ENCODE data around the gene METTL25B. TPM values are rescaled to one million over a fixed set of nuclear protein-coding genes. Genes with fewer than 3 reads are reported as not detected.

The METTL25B gene
- total and polyA plus RNA-seq, 2 of the 13 experiments (the other 11 are each of a cell fraction or from before 2014, with no cell fraction given), result 11.9 to 24.0 TPM

GRCh38 chr1:156767101-156767878, 39.0 kb downstream of the METTL25B start, which contains the start of gene PRCC:
TSS of gene PRCC (plus strand) at chr1:156767535. CDS start at chr1:156767772, 237 bp downstream.
- intact Hi-C loops (cut with micrococcal nuclease; ENCODE audit: unreplicated experiment), result loop anchor here (1.0 kb wide), 3 partner anchors 16 to 41 kb away; partner anchors contain the start of genes HDGF and MRPL24
- peak within 1 kb of the TSS; percentile 85 to 100 (median 92) for H3K4me3 ChIP-seq (replicated peaks in 1 of 3; ENCODE audit: insufficient read depth in 1 of 3, low read depth in 2 of 3, low read length in 3 of 3)
- H3K79me2 ChIP-seq (ENCODE audit: insufficient read depth, low read length), result peaks cover 52% of the 10 kb centered on the region
- H4K20me1 ChIP-seq (ENCODE audit: insufficient read depth, low read length), result peaks cover 5% of the 10 kb centered on the region; the same call in 1 of the 2 replicates
- H2AFZ ChIP-seq (ENCODE audit: low read length), result peak within 1 kb of the TSS; percentile 55
- FAIRE-seq, result peak; percentile 99
- BruUV-seq (replicated peaks), result no TSS peak
- peaks cover 3 to 19% of the 10 kb centered on the region in 2 experiments; a peak in 1 of 5 replicates for H3K36me3 ChIP-seq (replicated peaks in 1 of 2; ENCODE audit: control insufficient read depth in 1 of 2, insufficient read depth in 2 of 2, low read length in 2 of 2)
- ChIA-PET CTCF (ENCODE audit: low intra/inter-chr PET ratio, low total read pairs) (no interaction called here), POLR2A (interaction anchor here (0.5 to 6.5 kb wide), 21 partner anchors 8 to 310 kb away, joined by 3 to 125 read pairs (median 4); partner anchors contain the start of genes HDGF, ISG20L2, METTL25B and MRPL24)
- peaks cover 49% of the 10 kb centered on the region for H3K4me1 ChIP-seq (ENCODE audit: insufficient read depth, low read length)
- peak within 1 kb of the TSS; percentile 85 for H3K4me2 ChIP-seq (ENCODE audit: low read depth, low read length)
- DNase-seq (ENCODE audit: low spot score), result peak; percentile 99
- peak within 1 kb of the TSS; percentile 84 for H3K27ac ChIP-seq (ENCODE audit: extremely low read length, insufficient read depth, low read length)
- under 1% methylated on average over 20 of the region's 50 CpGs for WGBS (ENCODE audit: low lambda C conversion rate)
- in situ Hi-C loops (cut with HindIII; ENCODE audit: extremely low pct_ligation_motif_present, low pct_unique_long_range_greater_than_20kb), result loop anchor here (5.0 kb wide), 1 partner anchor 40 kb away; the partner anchor contains the start of genes ISG20L2 and METTL25B
- H3K9ac ChIP-seq (ENCODE audit: insufficient read depth, low read depth, low read length), result peak within 1 kb of the TSS; percentile 96
- no peaks in the 10 kb centered on the region; a peak in 1 of 5 replicates for H3K27me3 ChIP-seq (ENCODE audit: control insufficient read depth in 1 of 2, insufficient read depth in 2 of 2, low read length in 2 of 2)
- H3K9me3 ChIP-seq (ENCODE audit: low read length), result no peaks in the 10 kb centered on the region
- ATAC-seq, result peak; percentile 96
- TF ChIP-seq ZNF253 (CRISPR knock-in tag; IDR thresholded peaks at IDR 0.05; ENCODE audit: borderline replicate concordance) (0 out of 2 replicates have a peak, but pooled peaks have one; percentile 19), PHF20 (CRISPR knock-in tag; IDR thresholded peaks at IDR 0.05) (peak; percentile 77), POLR2G (IDR thresholded peaks at IDR 0.05; ENCODE audit: low read depth, low read length) (peak; percentile 73), SALL1 (CRISPR knock-in tag; IDR thresholded peaks at IDR 0.05) (peak; percentile 57; the same call in 1 of the 2 replicates), ZNF7 (CRISPR knock-in tag; IDR thresholded peaks at IDR 0.05) (no peak), SIX1 (CRISPR knock-in tag; IDR thresholded peaks at IDR 0.05; ENCODE audit: borderline replicate concordance) (peak; percentile 45; the same call in 1 of the 2 replicates), YY1 (IDR thresholded peaks at IDR 0.05; ENCODE audit: insufficient read depth, insufficient replicate concordance, low read depth, low read length) (peak; percentile 95), ZNF879 (CRISPR knock-in tag; IDR thresholded peaks at IDR 0.05) (0 out of 2 replicates have a peak, but pooled peaks have one; percentile 4), GMEB1 (CRISPR knock-in tag; IDR thresholded peaks at IDR 0.05; ENCODE audit: borderline replicate concordance) (peak; percentile 92), ZNF451 (CRISPR knock-in tag; IDR thresholded peaks at IDR 0.05) (0 out of 2 replicates have a peak, but pooled peaks have one; percentile 13), ZNF775 (CRISPR knock-in tag; IDR thresholded peaks at IDR 0.05; ENCODE audit: borderline replicate concordance) (no peak), ZNF224 (CRISPR knock-in tag; IDR thresholded peaks at IDR 0.05) (0 out of 2 replicates have a peak, but pooled peaks have one; percentile 54), KAT8 (CRISPR knock-in tag; IDR thresholded peaks at IDR 0.05) (peak; percentile 89), THAP11 (CRISPR knock-in tag; IDR thresholded peaks at IDR 0.05) (peak; percentile 98), MTERF4 (CRISPR knock-in tag; IDR thresholded peaks at IDR 0.05) (no peak), TGIF2 (CRISPR knock-in tag; IDR thresholded peaks at IDR 0.05) (peak; percentile 13; the same call in 1 of the 2 replicates), ZNF747 (CRISPR knock-in tag; IDR thresholded peaks at IDR 0.05; ENCODE audit: borderline replicate concordance) (peak; percentile 50; the same call in 1 of the 2 replicates), XRCC5 (optimal IDR thresholded peaks at IDR 0.05; ENCODE audit: low read length) (peak; percentile 62), NFKB2 (CRISPR knock-in tag; IDR thresholded peaks at IDR 0.05; ENCODE audit: borderline replicate concordance) (peak; percentile 73; the same call in 1 of the 2 replicates)
- TF ChIP-seq, protein P1, sequence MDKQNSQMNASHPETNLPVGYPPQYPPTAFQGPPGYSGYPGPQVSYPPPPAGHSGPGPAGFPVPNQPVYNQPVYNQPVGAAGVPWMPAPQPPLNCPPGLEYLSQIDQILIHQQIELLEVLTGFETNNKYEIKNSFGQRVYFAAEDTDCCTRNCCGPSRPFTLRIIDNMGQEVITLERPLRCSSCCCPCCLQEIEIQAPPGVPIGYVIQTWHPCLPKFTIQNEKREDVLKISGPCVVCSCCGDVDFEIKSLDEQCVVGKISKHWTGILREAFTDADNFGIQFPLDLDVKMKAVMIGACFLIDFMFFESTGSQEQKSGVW (CRISPR knock-in tag; IDR thresholded peaks at IDR 0.05; ENCODE audit: borderline replicate concordance), result no peak

Data from HepG2 (cell line).